Upper lobe of right lung (tissue), 1 donor: ENCODE measurements around the gene DAPK3. TPM values are rescaled to one million over a fixed set of nuclear protein-coding genes. Genes with fewer than 3 reads are reported as not detected.
"Not testable (repeated sequence)": the region's sequence is repeated elsewhere in the genome, so short reads cannot be mapped to it uniquely, and the experiment has no call there.

Source experiments
- ATAC-seq: fragments of 200-7000 bp; cut with Tn5 transposase; one replicate; pipeline ENCODE4 v1.9.1; 2020; ENCODE audit warnings: mild to moderate bottlenecking, moderate library complexity
- DNase-seq: peaks from one replicate; pipeline ENCODE4 v3.0.0-alpha.2; 2020
- H3K27ac ChIP-seq: fragments of 200-600 bp; one replicate; pipeline ENCODE4 v1.8.0; 2022
- H3K27me3 ChIP-seq: fragments of 200-600 bp; one replicate; pipeline ENCODE4 v1.8.0; 2022; ENCODE audit warnings: mild to moderate bottlenecking
- H3K36me3 ChIP-seq: fragments of 200-600 bp; one replicate; pipeline ENCODE4 v1.8.0; 2022
- H3K4me1 ChIP-seq: fragments of 200-600 bp; one replicate; pipeline ENCODE4 v1.8.0; 2022
- H3K4me3 ChIP-seq: fragments of 200-600 bp; one replicate; pipeline ENCODE4 v1.8.0; 2022; ENCODE audit warnings: mild to moderate bottlenecking
- H3K9me3 ChIP-seq: fragments of 200-600 bp; one replicate; pipeline ENCODE4 v1.8.0; 2022
- intact Hi-C: fragments of 100-400 bp; cut with DNase I; formaldehyde crosslinking; loops from one replicate; pipeline ENCODE4 v1.11.0; 2022
- total RNA-seq: library from RNA; stranded (reverse); fragmentation: NEBNext Ultra II Directional; extraction: Animal tissue kit (Norgen Biotek cat#: 25700); gene quantifications from one replicate; pipeline ENCODE4 v1.2.1, GENCODE V29; 2021
- TF ChIP-seq, protein P1 (sequence below): fragments of 200-600 bp; IDR thresholded peaks from one replicate; pipeline ENCODE4 v1.8.0; 2022; ENCODE audit warnings: antibody characterized with exemption
- donor health status: DM: no; HTN: yes; CAD: no; lungs with severe emphysema.

The DAPK3 gene
- total RNA-seq, 1 donor from 2014 or later: 70.7 TPM

GRCh38 chr19:4012092-4012974 lies 41.4 kb upstream of the DAPK3 start:
- H3K36me3 ChIP-seq: peaks cover 19% of the 10 kb centered on the region
- TF ChIP-seq, protein P1, sequence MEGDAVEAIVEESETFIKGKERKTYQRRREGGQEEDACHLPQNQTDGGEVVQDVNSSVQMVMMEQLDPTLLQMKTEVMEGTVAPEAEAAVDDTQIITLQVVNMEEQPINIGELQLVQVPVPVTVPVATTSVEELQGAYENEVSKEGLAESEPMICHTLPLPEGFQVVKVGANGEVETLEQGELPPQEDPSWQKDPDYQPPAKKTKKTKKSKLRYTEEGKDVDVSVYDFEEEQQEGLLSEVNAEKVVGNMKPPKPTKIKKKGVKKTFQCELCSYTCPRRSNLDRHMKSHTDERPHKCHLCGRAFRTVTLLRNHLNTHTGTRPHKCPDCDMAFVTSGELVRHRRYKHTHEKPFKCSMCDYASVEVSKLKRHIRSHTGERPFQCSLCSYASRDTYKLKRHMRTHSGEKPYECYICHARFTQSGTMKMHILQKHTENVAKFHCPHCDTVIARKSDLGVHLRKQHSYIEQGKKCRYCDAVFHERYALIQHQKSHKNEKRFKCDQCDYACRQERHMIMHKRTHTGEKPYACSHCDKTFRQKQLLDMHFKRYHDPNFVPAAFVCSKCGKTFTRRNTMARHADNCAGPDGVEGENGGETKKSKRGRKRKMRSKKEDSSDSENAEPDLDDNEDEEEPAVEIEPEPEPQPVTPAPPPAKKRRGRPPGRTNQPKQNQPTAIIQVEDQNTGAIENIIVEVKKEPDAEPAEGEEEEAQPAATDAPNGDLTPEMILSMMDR: no peak
- peaks cover 35% of the 10 kb centered on the region for H3K4me1 ChIP-seq
- intact Hi-C loops: no loop called here
- no peak overlapping the region for H3K4me3 ChIP-seq
- ATAC-seq: no peak
- DNase-seq: no peak
- H3K27me3 ChIP-seq: no peaks in the 10 kb centered on the region
- H3K9me3 ChIP-seq: no peaks in the 10 kb centered on the region
- H3K27ac ChIP-seq: no peak overlapping the region

- peaks cover 39% of the 10 kb centered on the region for H3K4me1 ChIP-seq
Observed at GRCh38 chr19:4011430-4011829, 40.5 kb upstream of the DAPK3 start.

DNA sequence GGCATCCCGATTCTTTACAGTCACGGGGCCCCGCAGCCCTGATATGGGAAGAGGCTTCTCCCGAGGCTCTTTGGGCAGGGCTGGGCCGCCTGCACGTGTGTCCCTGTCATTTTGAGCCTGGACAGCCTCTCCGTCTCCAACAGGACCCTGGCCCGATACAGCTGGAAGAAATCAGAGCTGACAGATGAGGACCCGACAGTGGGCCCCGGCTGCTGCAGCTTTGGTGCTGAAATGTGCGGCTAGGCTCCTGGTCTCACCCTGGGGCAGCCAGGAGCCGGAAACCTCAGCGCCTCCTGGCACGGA lies 39.9 kb upstream of the DAPK3 start:
- H3K9me3 ChIP-seq: no peaks in the 10 kb centered on the region
- TF ChIP-seq, protein P1: no peak
- intact Hi-C loops: no loop called here
- no peaks in the 10 kb centered on the region for H3K27me3 ChIP-seq
- H3K27ac ChIP-seq: no peak overlapping the region
- ATAC-seq (no peak), DNase-seq (no peak)
- no peak overlapping the region for H3K4me3 ChIP-seq
- peaks cover 19% of the 10 kb centered on the region for H3K36me3 ChIP-seq
- peaks cover 39% of the 10 kb centered on the region for H3K4me1 ChIP-seq

More at GRCh38 chr19:4011430-4011829, 40.5 kb upstream of the DAPK3 start:
- intact Hi-C loops, H3K27me3 ChIP-seq, H3K4me3 ChIP-seq, DNase-seq, ATAC-seq, H3K9me3 ChIP-seq, H3K27ac ChIP-seq: not testable (repeated sequence)
- peaks cover 19% of the 10 kb centered on the region for H3K36me3 ChIP-seq

DNA sequence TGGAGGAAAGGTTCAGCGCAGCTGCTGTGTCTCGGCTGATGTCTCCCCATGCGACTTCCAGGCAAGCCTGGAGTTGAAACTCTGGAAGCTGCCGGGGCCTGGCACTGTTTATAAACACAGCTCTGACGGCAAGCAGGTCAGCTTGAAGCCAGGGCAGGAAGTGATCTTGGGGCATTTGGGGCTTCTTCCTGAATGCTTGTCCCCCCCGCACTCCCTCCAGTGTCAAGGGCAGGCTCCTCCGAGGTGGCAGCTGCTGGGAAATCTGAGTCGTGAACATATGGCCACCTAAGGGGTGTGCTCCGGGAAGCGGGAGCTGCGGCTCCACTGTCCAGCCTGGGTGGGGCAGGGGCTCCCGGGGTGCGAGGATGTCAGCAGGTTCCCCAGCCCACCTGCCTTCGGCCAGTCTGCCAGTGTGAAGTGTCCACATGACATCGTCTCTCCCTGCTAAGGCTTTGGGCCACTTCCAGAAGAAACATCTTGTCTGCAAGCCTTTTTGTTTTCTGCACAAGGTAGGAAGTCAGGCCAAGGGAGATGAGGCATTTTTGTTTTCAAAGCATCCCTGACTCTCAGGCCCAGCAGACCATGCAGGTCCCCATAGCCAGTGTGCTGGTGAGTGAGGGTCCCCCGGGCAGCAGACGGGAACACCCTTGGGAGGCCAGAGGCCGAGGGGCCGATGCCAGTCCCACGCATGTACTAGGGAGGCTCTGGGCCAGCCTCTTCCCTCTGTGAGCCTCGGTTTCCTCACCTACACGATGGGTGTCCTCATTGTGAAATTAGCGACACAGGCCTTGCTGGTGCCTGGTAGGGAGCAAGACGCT lies 39.3 kb upstream of the DAPK3 start:
- no peaks in the 10 kb centered on the region for H3K9me3 ChIP-seq
- intact Hi-C loops: no loop called here
- TF ChIP-seq, protein P1: no peak
- peaks cover 19% of the 10 kb centered on the region for H3K36me3 ChIP-seq
- peaks cover 39% of the 10 kb centered on the region for H3K4me1 ChIP-seq
- no peak for DNase-seq
- H3K27ac ChIP-seq: no peak overlapping the region
- no peak overlapping the region for H3K4me3 ChIP-seq
- H3K27me3 ChIP-seq: no peaks in the 10 kb centered on the region
- no peak for ATAC-seq

DNA sequence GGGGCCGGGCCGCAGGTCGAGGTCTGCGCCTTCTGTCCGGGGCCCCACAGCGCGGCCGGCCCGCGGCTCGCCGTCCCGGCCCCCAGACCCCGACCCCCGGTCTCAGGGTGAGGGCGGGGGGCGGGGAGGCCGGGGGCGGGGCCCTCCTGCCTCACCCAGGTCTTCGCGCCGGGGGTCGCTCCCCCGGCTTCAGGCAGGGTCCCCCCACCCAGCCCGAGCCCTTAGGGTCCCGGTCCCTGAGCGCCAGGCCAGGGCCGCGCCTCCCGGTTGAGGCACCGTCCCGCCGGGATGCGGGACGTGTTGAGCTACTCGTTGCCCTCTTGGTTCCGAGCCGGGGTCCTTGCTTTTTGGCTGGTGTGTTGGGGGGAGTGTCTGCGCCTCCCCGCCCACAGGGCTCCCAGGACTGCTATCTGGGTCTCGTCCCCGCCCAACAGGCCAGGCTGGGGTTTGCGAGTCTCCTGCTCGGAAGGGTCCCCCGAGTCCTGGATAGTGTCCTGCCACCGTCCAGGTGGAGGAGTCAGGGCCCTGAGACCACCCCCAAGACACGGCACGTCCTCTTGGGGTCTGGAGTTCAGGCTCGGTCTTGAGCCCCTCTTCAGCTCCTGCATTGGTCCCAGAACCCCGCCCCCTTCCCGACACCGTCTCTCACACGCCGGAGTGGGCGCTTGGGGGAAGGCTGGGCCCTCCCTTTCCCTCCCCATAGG lies 37.1 kb upstream of the DAPK3 start:
- DNase-seq: peak; percentile 69
- H3K4me1 ChIP-seq: peaks cover 33% of the 10 kb centered on the region
- intact Hi-C loops: no loop called here
- H3K36me3 ChIP-seq: peaks cover 2% of the 10 kb centered on the region
- peak overlapping the region; percentile 81 for H3K27ac ChIP-seq
- no peaks in the 10 kb centered on the region for H3K27me3 ChIP-seq
- TF ChIP-seq, protein P1: no peak
- peak; percentile 1 for ATAC-seq
- H3K9me3 ChIP-seq: no peaks in the 10 kb centered on the region
- H3K4me3 ChIP-seq: peak overlapping the region; percentile 93
